AG04449 (cell line): Measurements from ENCODE around the gene TRPM4.

Experiments used
- CTCF ChIA-PET: fragments of 350-600 bp; formaldehyde crosslinking; extraction: SDS; loops from one replicate; lab custom pipeline; 2021; ENCODE audit warnings: antibody characterized with exemption; lab: Yijun Ruan, JAX
- POLR2A ChIA-PET: fragments of 400-600, 350-600 bp; formaldehyde crosslinking; extraction: SDS; loops from one replicate; lab custom pipeline; 2020; ENCODE audit warnings: antibody characterized with exemption, inconsistent platforms; lab: Yijun Ruan, JAX
- DNase-seq: peaks from one replicate; pipeline ENCODE4 v3.0.0-alpha.2; 2010; ENCODE audit warnings: low read depth, low spot score
- H3K4me3 ChIP-seq: 2 replicates; pipeline ENCODE4 v1.5.1; 2011; ENCODE audit warnings: low read depth, mild to moderate bottlenecking, control low read depth, low read length
- TF ChIP-seq, protein P1 (sequence below): IDR thresholded peaks from one replicate; pipeline ENCODE4 v1.5.1; 2011; ENCODE audit warnings: mild to moderate bottlenecking, moderate library complexity, low read length, control low read depth, inconsistent platforms; ENCODE audit not compliant: insufficient read depth; ENCODE audit errors: missing control alignments

Gene TRPM4

DNA sequence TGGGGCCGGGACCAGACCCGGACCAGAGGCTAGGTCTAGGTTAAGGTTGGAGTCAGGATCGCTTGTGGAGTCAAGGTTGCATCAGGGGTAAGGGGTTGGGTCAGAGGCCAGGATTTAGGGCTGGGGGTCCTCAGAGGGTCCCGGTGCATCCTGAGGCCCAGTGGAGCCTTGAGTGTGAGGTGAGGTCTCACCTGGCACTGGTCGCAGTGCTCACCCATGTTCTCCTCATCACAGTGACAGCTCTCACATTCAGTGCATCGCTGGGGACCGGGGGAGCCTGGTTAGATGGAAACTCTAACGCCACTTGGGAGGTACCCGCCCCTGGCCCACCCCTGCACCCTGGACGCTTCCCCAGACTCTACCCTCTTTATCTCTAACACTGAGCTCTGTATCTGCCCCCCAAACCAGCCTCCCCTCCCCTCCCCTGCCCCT lies 5.5 kb upstream of the TRPM4 start:
- no peak for DNase-seq
- POLR2A ChIA-PET, result no interaction called here
- TF ChIP-seq, protein P1, sequence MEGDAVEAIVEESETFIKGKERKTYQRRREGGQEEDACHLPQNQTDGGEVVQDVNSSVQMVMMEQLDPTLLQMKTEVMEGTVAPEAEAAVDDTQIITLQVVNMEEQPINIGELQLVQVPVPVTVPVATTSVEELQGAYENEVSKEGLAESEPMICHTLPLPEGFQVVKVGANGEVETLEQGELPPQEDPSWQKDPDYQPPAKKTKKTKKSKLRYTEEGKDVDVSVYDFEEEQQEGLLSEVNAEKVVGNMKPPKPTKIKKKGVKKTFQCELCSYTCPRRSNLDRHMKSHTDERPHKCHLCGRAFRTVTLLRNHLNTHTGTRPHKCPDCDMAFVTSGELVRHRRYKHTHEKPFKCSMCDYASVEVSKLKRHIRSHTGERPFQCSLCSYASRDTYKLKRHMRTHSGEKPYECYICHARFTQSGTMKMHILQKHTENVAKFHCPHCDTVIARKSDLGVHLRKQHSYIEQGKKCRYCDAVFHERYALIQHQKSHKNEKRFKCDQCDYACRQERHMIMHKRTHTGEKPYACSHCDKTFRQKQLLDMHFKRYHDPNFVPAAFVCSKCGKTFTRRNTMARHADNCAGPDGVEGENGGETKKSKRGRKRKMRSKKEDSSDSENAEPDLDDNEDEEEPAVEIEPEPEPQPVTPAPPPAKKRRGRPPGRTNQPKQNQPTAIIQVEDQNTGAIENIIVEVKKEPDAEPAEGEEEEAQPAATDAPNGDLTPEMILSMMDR, result no peak
- CTCF ChIA-PET, result interaction anchor here (1.1 kb wide), 1 partner anchor 160 kb away, joined by 3 read pairs; no protein-coding TSS in a partner anchor
- H3K4me3 ChIP-seq, result no peak overlapping the region

DNA sequence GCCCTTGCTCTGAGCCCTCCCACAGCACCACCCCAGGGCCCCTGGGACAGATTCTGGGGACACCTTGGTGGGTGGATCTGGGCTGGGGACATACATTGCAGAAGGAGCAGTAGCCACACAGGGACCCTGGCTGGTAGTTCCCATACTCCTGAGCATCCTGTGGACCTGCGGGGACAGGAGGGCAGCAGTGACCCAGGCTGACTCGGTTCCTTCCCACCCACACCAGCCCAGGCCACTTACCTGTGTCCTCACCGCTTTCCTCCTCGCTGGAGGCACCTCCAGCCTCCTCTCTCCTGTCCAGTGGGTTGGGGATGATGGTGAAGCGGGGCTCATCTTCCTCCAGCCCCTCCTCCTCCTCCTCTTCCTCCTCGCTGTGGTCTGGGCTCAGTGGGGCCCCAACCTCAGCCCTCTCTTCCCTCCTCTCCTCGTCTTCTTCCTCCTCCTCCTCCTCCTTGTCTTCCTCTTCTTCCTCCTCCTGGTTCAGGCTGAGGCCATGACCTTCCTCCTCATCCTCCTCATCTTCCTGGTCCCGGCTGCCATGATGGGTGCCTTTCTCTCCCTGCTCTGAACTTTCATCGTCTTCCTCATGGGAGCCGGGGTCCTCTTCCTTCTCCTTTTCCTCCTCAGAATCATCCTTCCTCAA lies 4.3 kb upstream of the TRPM4 start:
- TF ChIP-seq, protein P1, result no peak
- H3K4me3 ChIP-seq, result no peak overlapping the region
- DNase-seq, result no peak
- ChIA-PET CTCF (no interaction called here), POLR2A (no interaction called here)

DNA sequence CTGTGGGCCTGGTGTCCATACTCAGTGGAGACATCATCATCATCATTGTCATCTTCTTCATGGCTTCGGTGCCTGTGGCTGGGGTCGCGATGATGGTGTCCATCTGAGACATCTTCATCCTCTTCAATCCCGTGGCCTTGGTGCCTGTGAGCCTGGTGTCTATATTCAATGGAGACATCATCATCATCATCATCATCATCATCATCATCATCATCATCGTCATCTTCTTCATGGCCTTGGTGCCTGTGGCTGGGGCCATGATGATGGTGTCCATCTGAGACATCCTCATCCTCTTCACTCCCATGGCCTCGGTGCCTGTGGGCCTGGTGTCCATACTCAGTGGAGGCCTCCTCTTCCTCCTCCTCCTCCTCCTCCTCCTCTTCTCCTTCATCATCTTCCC lies 3.3 kb upstream of the TRPM4 start:
- CTCF ChIA-PET, result no interaction called here
- no peak overlapping the region for H3K4me3 ChIP-seq
- POLR2A ChIA-PET, result no interaction called here
- no peak for DNase-seq
- TF ChIP-seq, protein P1, result no peak

DNA sequence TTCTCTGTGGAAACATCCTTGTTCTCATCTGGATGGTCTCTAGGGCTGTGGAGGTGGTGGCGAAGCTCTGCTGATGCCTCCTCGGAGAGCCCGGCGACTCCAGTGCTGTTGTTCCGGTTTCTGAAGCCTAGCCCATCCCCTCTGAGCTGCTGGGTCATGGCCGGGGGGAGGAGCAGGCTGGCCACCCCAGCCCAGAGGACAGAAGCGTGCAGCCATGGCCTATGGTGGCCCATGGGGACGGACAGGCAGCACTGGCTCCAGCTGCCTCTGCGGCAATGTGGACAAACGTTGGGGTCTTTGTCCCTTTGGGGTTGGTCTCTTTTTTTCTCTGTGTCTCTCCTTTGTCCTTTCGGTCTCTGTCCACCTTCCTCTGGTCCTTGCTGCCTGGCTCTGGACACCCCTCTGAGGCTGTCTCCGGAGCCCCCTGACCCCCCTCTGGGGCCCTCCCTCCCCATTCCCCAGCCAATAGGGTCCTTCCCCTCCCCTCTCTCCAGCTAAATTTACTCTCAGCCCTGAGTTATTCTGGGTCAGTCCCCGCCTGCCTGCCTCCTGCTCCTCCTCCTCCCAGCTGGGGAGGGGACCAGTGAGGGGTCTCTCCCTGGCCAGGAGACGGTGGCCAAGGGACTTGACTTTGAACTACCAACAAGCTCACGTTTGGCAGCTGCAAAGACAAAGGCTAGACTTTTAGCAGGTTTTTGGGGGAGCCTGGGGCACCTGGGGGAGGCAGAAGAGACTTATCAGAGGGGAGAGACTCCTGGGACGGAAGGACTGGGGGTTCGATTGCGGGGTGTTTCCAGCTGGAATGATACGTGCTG lies 2.4 kb upstream of the TRPM4 start, which contains the start of gene HRC:
Gene HRC (minus strand): TSS at position 392 of the 815 bp plus-strand sequence. CDS start 159 bp downstream, at position 233.
- DNase-seq, result no peak
- H3K4me3 ChIP-seq, result no peak within 1 kb of the TSS
- ChIA-PET POLR2A (no interaction called here), CTCF (interaction anchor here (1.0 to 1.7 kb wide), 2 partner anchors 9 to 71 kb away, joined by 3 to 5 read pairs; no protein-coding TSS in a partner anchor)
- TF ChIP-seq, protein P1, result no peak

DNA sequence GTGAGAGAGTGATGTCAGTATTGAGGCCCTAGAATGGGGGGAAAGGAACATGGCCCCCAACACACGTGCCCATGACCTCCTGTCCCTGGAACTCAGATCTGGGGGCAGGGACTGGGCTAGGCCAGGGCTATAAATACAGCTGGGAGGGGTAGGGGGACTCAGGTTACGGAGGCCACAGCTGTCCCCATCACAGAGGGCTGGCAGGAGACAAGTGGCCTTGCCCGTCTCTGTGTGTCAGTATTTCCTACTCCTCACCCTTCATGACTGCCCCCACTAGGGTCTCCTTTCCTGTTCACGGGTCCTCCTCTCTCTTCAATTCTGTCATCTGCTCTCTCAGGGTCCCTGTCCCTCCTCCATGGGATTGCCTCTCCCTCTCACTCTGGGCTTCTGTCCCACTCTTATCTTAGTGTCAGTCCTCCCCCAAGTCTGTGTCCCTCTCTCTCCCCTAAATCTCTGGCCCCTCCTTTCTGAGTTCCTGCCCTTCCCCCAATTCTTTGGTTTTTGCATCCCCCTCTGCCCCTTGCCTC lies 1.7 kb upstream of the TRPM4 start:
- no peak overlapping the region for H3K4me3 ChIP-seq
- POLR2A ChIA-PET, result no interaction called here
- CTCF ChIA-PET, result interaction anchor here (1.7 kb wide), 1 partner anchor 9 kb away, joined by 5 read pairs; no protein-coding TSS in a partner anchor
- no peak for DNase-seq
- TF ChIP-seq, protein P1, result no peak
